SH-SY5Y (cell line): Measurements from ENCODE around the gene BEST3.

ENCODE experiments used
- GATA2 ChIP-seq: IDR thresholded peaks from 2 replicates; pipeline ENCODE4 v1.6.1; 2011; ENCODE audit warnings: mild to moderate bottlenecking, low read depth, low read length
- GATA3 ChIP-seq: IDR thresholded peaks from 2 replicates; pipeline ENCODE4 v1.6.1; 2011; ENCODE audit warnings: low read depth, mild to moderate bottlenecking, low read length, moderate library complexity

GRCh38 chr12:69712826-69713225 is 13.7 kb upstream of the BEST3 start:
- TF ChIP-seq GATA3 = no peak
- TF ChIP-seq GATA2 = no peak
